Gastrocnemius medialis (tissue), 4 donors: ENCODE measurements around the gene ATP1A3. TPM values are rescaled to one million over a fixed set of nuclear protein-coding genes. Genes with fewer than 3 reads are reported as not detected.

Experiments
- ATAC-seq, 2 donors: fragments of 150-250 bp; one replicate each; pipeline ENCODE4 v1.9.1; 2016
- DNase-seq, 2 donors: peaks; one replicate each; pipeline ENCODE4 v3.0.0-alpha.2; 2019
- H3K27ac ChIP-seq, 4 donors: fragments of 200-600 bp; sonication (generic); 1 replicate in 1 of 4; 2 replicates in 3 of 4; pipeline ENCODE4 v1.5.1; 2016 to 2018; ENCODE audit warnings: mild to moderate bottlenecking in 2 of 4, moderate library complexity in 1 of 4
- H3K27me3 ChIP-seq, 3 donors: fragments of 200-600 bp; sonication (generic) in 2 of 3; 1 replicate in 1 of 3; 2 replicates in 2 of 3; pipeline versions ENCODE4 v1.5.1 to v1.6.0; 2016 to 2019; ENCODE audit warnings: mild to moderate bottlenecking in 1 of 3, moderate library complexity in 1 of 3
- H3K36me3 ChIP-seq, 2 donors: fragments of 200-600 bp; sonication (generic) in 1 of 2; one replicate each; pipeline ENCODE4 v1.5.1; 2017 to 2018
- H3K4me1 ChIP-seq, 2 donors: fragments of 200-600 bp; sonication (generic) in 1 of 2; one replicate each; pipeline ENCODE4 v1.5.1; 2016 to 2017; ENCODE audit warnings: mild to moderate bottlenecking in 2 of 2
- H3K4me3 ChIP-seq, 4 donors: fragments of 200-600 bp; sonication (generic) in 3 of 4; 1 replicate in 1 of 4; 2 replicates in 3 of 4; pipeline ENCODE4 v1.5.1; 2016 to 2019; ENCODE audit warnings: mild to moderate bottlenecking in 2 of 4
- H3K9me3 ChIP-seq, 3 donors: fragments of 200-600 bp; sonication (generic) in 2 of 3; 1 replicate in 1 of 3; 2 replicates in 2 of 3; pipeline ENCODE4 v1.5.1; 2016 to 2019
- CTCF ChIP-seq, 5 experiments: fragments of 450-650 bp in 3 of 5; fragments of 200-600 bp in 2 of 5; sonication (generic) in 2 of 5; IDR thresholded peaks in 4 of 5; conservative IDR thresholded peaks in 1 of 5; 1 replicate in 4 of 5; 2 replicates in 1 of 5; pipeline ENCODE4 v1.5.1; 2016 to 2019; ENCODE audit warnings: antibody characterized with exemption in 5 of 5, mild to moderate bottlenecking in 3 of 5, moderate library complexity in 3 of 5
- POLR2A ChIP-seq, 2 donors: fragments of 450-650 bp; IDR thresholded peaks; one replicate each; pipeline ENCODE4 v1.6.1; 2017; ENCODE audit warnings: antibody characterized with exemption in 2 of 2, mild to moderate bottlenecking in 2 of 2, moderate library complexity in 2 of 2
- in situ Hi-C, 4 donors: fragments of 200-750 bp; cut with MboI; loops; one replicate each; pipeline versions ENCODE4 v1.15.0 to v1.8.0; 2017; ENCODE audit warnings: low sequenced_read_pairs in 4 of 4
- intact Hi-C: fragments of 100-400 bp; cut with DNase I; formaldehyde crosslinking; loops from one replicate; pipeline ENCODE4 v1.15.1; 2023; ENCODE audit warnings: low total_unique reads
- total RNA-seq, 4 donors: library from RNA; depleted of rRNA; stranded (reverse); fragments of >200 nt; gene quantifications; one replicate each; pipeline versions ENCODE4 v1.1.0 to v1.2.3, GENCODE V29; 2016

ATP1A3 gene
- total RNA-seq, 4 donors from 2014 or later: not detected

GRCh38 chr19:41936961-41937360 lies 57.1 kb downstream of the ATP1A3 start:
- Histone ChIP-seq H3K36me3 (no peaks in the 10 kb centered on the region), H3K27me3 (peaks cover 55 to 70% (median 67%) of the 10 kb centered on the region in 3 donors), H3K4me3 (no peak overlapping the region), H3K27ac (no peak overlapping the region), H3K9me3 (no peaks in the 10 kb centered on the region), H3K4me1 (peaks cover 0 to 8% of the 10 kb centered on the region in 2 donors)
- DNase-seq: no peak
- intact Hi-C loops (no loop called here), in situ Hi-C loops (no loop called here)
- ATAC-seq: no peak
- TF ChIP-seq CTCF (IDR thresholded peaks at IDR 0.05 in 4 of 5, conservative IDR thresholded peaks at IDR 0.05 in 1 of 5): no peak
- no peak for TF ChIP-seq POLR2A (IDR thresholded peaks at IDR 0.05)

GRCh38 chr19:41936416-41936850 lies 57.6 kb downstream of the ATP1A3 start:
- Histone ChIP-seq H3K4me1 (peaks cover 0 to 8% of the 10 kb centered on the region in 2 donors), H3K27ac (no peak overlapping the region), H3K27me3 (peaks cover 56 to 70% (median 68%) of the 10 kb centered on the region in 3 donors), H3K36me3 (no peaks in the 10 kb centered on the region), H3K4me3 (no peak overlapping the region), H3K9me3 (no peaks in the 10 kb centered on the region)
- DNase-seq (no peak), ATAC-seq (no peak)
- in situ Hi-C loops (no loop called here), intact Hi-C loops (no loop called here)
- TF ChIP-seq CTCF (IDR thresholded peaks at IDR 0.05 in 4 of 5, conservative IDR thresholded peaks at IDR 0.05 in 1 of 5): no peak
- TF ChIP-seq POLR2A (IDR thresholded peaks at IDR 0.05): no peak

- intact Hi-C loops: no loop called here
- ATAC-seq (no peak), DNase-seq (no peak)
- Histone ChIP-seq H3K27ac (no peak overlapping the region), H3K4me1 (peaks cover 0 to 8% of the 10 kb centered on the region in 2 donors), H3K36me3 (no peaks in the 10 kb centered on the region), H3K4me3 (no peak overlapping the region), H3K9me3 (no peaks in the 10 kb centered on the region), H3K27me3 (peaks cover 56 to 70% (median 68%) of the 10 kb centered on the region in 3 donors)
- TF ChIP-seq CTCF (IDR thresholded peaks at IDR 0.05 in 4 of 5, conservative IDR thresholded peaks at IDR 0.05 in 1 of 5) (no peak), POLR2A (IDR thresholded peaks at IDR 0.05) (no peak)
- in situ Hi-C loops: no loop called here
These were observed 58.1 kb downstream of the ATP1A3 start for GRCh38 chr19:41935760-41936415.

GRCh38 chr19:41934849-41935374 lies 59.1 kb downstream of the ATP1A3 start:
- Histone ChIP-seq H3K36me3 (no peaks in the 10 kb centered on the region), H3K9me3 (no peaks in the 10 kb centered on the region), H3K27me3 (peaks cover 57 to 70% (median 68%) of the 10 kb centered on the region in 3 donors), H3K4me3 (no peak overlapping the region), H3K4me1 (peaks cover 0 to under 1% of the 10 kb centered on the region in 2 donors), H3K27ac (no peak overlapping the region)
- ATAC-seq (peak; percentile 47 to 64), DNase-seq (peak; percentile 12 to 30)
- peak; percentile 49 to 74 (median 68) for TF ChIP-seq CTCF (IDR thresholded peaks at IDR 0.05 in 4 of 5, conservative IDR thresholded peaks at IDR 0.05 in 1 of 5)
- TF ChIP-seq POLR2A (IDR thresholded peaks at IDR 0.05): no peak
- in situ Hi-C loops: no loop called here
- intact Hi-C loops: no loop called here
